Neutrophil (primary cell): ENCODE data around the gene AQP2.

Experiments used
- H3K27ac ChIP-seq: fragments of 200-600 bp; sonication (generic); 2 replicates; pipeline ENCODE4 v1.5.1; 2016; ENCODE audit warnings: mild to moderate bottlenecking, moderate library complexity
- H3K27me3 ChIP-seq: fragments of 200-600 bp; sonication (generic); 2 replicates; pipeline ENCODE4 v1.6.0; 2016; ENCODE audit warnings: mild to moderate bottlenecking
- H3K36me3 ChIP-seq: fragments of 200-600 bp; sonication (generic); 2 replicates; pipeline ENCODE4 v1.5.1; 2017
- H3K4me1 ChIP-seq, 2 experiments: fragments of 200-600 bp in 1 of 2; sonication (generic) in 1 of 2; 1 replicate in 1 of 2; 2 replicates in 1 of 2; pipeline versions ENCODE4 v1.5.1 to v1.6.1; 2013 to 2016; ENCODE audit warnings: low read depth in 1 of 2, low read length in 1 of 2, mild to moderate bottlenecking in 1 of 2, moderate library complexity in 1 of 2; ENCODE audit not compliant: control insufficient read depth in 1 of 2, insufficient read depth in 1 of 2
- H3K4me3 ChIP-seq, 2 experiments: fragments of 200-600 bp in 1 of 2; sonication (generic) in 1 of 2; 1 replicate in 1 of 2; 2 replicates in 1 of 2; pipeline ENCODE4 v1.5.1; 2013 to 2016; ENCODE audit warnings: low read depth in 1 of 2, low read length in 1 of 2, mild to moderate bottlenecking in 1 of 2, moderate library complexity in 1 of 2
- H3K9me3 ChIP-seq: fragments of 200-600 bp; sonication (generic); 2 replicates; pipeline ENCODE4 v1.5.1; 2016
- TF ChIP-seq, protein P1 (sequence below): fragments of 200-600 bp; sonication (generic); IDR thresholded peaks from 2 replicates; pipeline ENCODE4 v1.5.1; 2016; ENCODE audit warnings: antibody characterized with exemption

The AQP2 gene

DNA sequence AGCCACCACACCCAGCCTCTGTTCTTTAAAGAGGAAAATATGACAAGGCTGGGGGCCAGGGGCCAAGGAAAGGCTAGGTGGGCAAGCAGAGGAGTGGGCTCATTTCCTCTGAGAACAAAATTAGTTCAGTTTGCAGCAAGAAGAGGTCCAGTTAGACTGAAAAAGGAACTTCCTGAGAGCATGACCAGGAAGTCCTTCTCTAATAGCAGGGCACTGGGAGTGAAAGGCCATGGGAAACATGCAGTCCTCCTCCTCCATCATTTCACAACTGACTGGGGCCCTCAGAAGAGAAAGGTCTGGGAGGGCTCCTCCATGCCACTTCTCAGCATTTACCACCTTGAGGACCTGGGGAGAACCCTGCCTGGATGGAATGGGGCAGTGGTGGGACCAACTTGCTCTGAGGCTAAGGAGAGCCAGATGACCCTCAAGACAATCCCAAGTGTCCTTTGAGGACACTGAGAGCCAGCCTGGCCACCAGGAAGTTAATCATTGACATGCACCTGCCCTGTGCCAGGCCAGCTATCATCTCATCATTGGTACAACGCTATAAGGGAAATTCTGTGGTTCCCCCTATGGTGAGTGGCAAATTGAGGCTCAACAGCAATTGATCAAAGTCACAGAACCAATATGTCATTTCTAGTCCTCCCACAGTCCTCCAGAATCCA, 2.0 kb downstream of the AQP2 start:
- Histone ChIP-seq H3K9me3 (no peaks in the 10 kb centered on the region), H3K27ac (no peak overlapping the region), H3K4me1 (peaks cover 17 to 19% of the 10 kb centered on the region in 2 experiments), H3K27me3 (peaks cover 100% of the 10 kb centered on the region), H3K36me3 (no peaks in the 10 kb centered on the region), H3K4me3 (no peak overlapping the region)
- TF ChIP-seq, protein P1, sequence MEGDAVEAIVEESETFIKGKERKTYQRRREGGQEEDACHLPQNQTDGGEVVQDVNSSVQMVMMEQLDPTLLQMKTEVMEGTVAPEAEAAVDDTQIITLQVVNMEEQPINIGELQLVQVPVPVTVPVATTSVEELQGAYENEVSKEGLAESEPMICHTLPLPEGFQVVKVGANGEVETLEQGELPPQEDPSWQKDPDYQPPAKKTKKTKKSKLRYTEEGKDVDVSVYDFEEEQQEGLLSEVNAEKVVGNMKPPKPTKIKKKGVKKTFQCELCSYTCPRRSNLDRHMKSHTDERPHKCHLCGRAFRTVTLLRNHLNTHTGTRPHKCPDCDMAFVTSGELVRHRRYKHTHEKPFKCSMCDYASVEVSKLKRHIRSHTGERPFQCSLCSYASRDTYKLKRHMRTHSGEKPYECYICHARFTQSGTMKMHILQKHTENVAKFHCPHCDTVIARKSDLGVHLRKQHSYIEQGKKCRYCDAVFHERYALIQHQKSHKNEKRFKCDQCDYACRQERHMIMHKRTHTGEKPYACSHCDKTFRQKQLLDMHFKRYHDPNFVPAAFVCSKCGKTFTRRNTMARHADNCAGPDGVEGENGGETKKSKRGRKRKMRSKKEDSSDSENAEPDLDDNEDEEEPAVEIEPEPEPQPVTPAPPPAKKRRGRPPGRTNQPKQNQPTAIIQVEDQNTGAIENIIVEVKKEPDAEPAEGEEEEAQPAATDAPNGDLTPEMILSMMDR = no peak

DNA sequence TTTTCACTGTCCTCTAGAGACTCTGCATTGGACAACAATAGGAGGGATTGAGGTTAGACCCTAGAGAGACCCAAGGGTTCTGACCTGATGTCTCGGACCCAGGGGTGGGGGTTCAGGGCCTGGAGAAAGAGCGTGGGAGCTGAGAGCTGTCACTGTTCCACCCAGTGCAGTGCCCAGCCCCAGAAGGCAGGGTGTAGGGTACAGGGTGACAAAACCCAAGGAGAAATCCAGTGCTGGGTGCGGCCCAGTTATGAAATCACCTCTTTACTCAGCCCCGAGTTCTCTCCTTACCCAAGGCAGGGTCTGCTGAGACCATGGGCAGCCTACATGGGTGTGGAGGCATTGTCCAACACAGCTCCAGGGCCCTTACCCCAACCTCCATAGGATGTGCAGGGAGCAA, 2.6 kb downstream of the AQP2 start:
- Histone ChIP-seq H3K9me3 (no peaks in the 10 kb centered on the region), H3K4me3 (no peak overlapping the region), H3K27ac (no peak overlapping the region), H3K4me1 (peaks cover 17 to 19% of the 10 kb centered on the region in 2 experiments), H3K27me3 (peaks cover 100% of the 10 kb centered on the region), H3K36me3 (no peaks in the 10 kb centered on the region)
- TF ChIP-seq, protein P1 = no peak

DNA sequence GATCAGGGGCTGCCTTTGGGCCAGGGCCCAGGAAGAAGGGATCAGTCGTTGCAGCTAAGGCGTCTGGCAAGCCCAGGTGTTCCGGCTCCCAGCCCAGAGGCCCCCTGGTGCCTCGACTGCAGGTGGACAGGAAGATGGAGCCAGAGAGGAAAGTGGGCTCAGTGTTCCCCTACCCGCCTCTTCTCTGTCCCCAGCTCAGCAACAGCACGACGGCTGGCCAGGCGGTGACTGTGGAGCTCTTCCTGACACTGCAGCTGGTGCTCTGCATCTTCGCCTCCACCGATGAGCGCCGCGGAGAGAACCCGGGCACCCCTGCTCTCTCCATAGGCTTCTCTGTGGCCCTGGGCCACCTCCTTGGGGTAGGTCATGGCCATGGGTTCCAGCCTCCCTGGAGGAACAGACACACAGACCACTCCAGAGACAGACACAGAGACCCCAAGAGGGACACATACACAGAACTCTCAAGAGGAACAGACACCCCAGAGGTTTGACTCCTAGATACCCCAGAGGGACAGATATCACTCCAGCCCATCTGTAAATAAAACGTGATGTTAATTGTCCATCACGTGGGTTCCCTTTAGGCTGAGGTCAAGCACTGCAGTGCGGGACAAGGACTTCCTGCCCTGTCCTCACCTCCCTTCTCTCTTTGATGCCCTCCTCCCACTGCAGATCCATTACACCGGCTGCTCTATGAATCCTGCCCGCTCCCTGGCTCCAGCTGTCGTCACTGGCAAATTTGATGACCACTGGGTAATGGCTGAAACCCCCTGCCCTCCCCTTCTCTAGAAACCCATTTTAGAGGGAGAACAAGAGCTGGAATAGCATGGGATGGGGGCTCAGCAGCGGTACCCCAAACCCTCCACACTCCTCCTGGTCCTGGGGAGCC, 3.7 kb downstream of the AQP2 start:
- H3K36me3 ChIP-seq = no peaks in the 10 kb centered on the region
- no peaks in the 10 kb centered on the region for H3K9me3 ChIP-seq
- H3K4me1 ChIP-seq = peaks cover 17 to 19% of the 10 kb centered on the region in 2 experiments
- H3K27ac ChIP-seq = no peak overlapping the region
- TF ChIP-seq, protein P1 = no peak
- no peak overlapping the region for H3K4me3 ChIP-seq
- H3K27me3 ChIP-seq = peaks cover 100% of the 10 kb centered on the region

DNA sequence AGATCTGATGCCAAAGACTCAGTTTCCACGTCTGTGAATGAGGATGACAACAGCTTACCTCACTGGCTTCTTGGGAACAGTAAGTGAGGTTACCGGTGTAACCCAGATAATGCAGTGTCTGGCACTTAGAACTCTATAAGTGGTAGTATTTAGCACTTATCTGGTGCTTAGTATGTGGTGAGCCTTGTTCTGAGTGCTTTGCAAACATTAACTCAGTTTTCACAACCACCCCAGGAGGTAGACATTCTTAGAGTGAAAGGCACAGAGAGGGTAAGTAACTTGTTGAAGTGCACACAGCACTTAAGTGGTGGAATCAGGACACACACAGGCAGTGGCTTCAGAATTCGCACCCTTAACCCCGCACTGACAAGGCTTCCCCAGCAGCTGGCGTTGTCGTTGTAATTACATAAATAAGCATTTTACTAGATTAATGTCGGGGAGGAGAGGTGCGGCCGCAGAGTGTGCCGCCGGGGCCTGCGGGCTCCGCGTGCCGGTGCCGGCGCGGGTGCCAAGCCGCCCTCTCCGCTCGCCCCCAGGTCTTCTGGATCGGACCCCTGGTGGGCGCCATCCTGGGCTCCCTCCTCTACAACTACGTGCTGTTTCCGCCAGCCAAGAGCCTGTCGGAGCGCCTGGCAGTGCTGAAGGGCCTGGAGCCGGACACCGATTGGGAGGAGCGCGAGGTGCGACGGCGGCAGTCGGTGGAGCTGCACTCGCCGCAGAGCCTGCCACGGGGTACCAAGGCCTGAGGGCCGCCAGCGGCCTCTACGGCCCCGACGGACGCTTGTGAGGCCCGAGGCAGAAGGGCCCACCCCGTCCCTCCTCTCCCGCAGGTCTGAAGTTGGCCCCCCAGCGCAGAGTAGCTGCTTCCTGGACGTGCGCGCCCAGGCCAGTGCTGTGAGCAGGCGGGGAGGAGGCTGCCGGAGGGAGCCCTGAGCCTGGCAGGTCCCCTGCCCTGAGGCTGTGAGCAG, 4.6 kb downstream of the AQP2 start:
- Histone ChIP-seq H3K36me3 (no peaks in the 10 kb centered on the region), H3K27me3 (peaks cover 100% of the 10 kb centered on the region)
- TF ChIP-seq, protein P1 = no peak

DNA sequence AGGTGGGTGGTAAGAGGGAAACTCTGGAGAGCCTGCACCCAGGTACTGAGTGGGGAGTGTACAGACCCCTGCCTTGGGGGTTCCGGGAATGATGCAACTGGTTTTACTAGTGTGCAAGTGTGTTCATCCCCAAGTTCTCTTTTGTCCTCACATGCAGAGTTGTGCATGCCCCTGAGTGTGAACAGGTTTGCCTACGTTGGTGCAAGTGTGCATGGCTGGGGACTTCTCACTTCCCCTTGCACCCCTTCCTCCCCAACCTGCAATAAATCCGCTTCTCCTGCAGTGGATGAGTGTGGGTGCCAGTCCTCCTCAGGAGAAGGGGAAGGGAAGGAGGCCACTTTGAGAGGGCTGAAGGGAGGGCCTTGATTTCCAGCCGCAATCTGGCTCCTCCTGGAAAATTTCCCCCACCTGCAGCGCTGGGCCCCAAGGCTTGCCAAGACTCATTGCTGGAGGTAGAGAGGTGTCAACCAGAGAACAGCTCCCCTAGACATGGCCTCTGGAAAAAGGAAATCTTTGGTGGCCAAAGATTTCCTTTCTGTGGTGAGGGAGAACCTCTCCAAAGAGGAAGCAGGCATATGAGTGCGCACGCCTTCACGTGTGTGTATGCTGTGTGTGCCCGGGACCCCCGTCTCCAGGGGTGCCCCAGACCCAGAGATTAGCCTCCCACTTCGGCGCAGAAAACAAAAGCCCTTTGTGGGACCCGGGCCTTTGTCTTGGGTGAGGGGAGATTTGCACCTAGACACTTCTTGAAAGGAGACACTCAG, 5.5 kb downstream of the AQP2 start:
- Histone ChIP-seq H3K4me3 (no peak overlapping the region), H3K9me3 (no peaks in the 10 kb centered on the region), H3K36me3 (no peaks in the 10 kb centered on the region), H3K27ac (no peak overlapping the region), H3K27me3 (peaks cover 100% of the 10 kb centered on the region), H3K4me1 (peaks cover 17 to 19% of the 10 kb centered on the region in 2 experiments)
- TF ChIP-seq, protein P1 = no peak

More for the DNA sequence above, 4.6 kb downstream of the AQP2 start:
- Histone ChIP-seq H3K27ac (no peak overlapping the region), H3K4me3 (no peak overlapping the region), H3K9me3 (no peaks in the 10 kb centered on the region), H3K4me1 (peaks cover 17 to 19% of the 10 kb centered on the region in 2 experiments)
